Caco-2 (cell line): Measurements from ENCODE around the gene PXMP4. TPM values are rescaled to one million over a fixed set of nuclear protein-coding genes. Genes with fewer than 3 reads are reported as not detected.

Experiments
- BruUV-seq: library from RNA; stranded (reverse); fragments of 400-500 nt; replicated peaks from 2 replicates; lab custom pipeline; 2021; lab: Mats Ljungman, UMichigan
- CTCF ChIA-PET: fragments of 300-600 bp; sonication (Branson Sonifier 250); formaldehyde crosslinking; loops from one replicate; lab custom pipeline; 2022; ENCODE audit warnings: antibody characterized with exemption; lab: Charles Lee
- POLR2A ChIA-PET: fragments of 300-600 bp; sonication (Branson Sonifier 250); formaldehyde crosslinking; loops from one replicate; lab custom pipeline; 2022; ENCODE audit warnings: antibody characterized with exemption; lab: Charles Lee
- DNase-seq, 2 experiments: peaks; one replicate each; pipeline versions ENCODE4 v3.0.0 to v3.0.0-alpha.2; 2020 to 2022
- H3K27me3 ChIP-seq: replicated peaks from 2 replicates; pipeline ENCODE4 v1.6.0; 2011; ENCODE audit warnings: low read length; ENCODE audit not compliant: control insufficient read depth, insufficient read depth
- H3K36me3 ChIP-seq: 2 replicates; pipeline ENCODE4 v1.5.1; 2011; ENCODE audit warnings: low read length; ENCODE audit not compliant: control insufficient read depth, insufficient read depth
- H3K4me1 ChIP-seq: fragments of 250-450 bp; sonication (Bioruptor Pico); 2 replicates; pipeline ENCODE4 v1.5.1; 2020; ENCODE audit warnings: mild to moderate bottlenecking
- H3K4me3 ChIP-seq: 2 replicates; pipeline ENCODE4 v1.5.1; 2011; ENCODE audit warnings: low read depth, mild to moderate bottlenecking, control low read depth, low read length
- H3K9me3 ChIP-seq: fragments of 250-450 bp; sonication (Bioruptor Pico); 2 replicates; pipeline ENCODE4 v1.5.1; 2020; ENCODE audit warnings: mild to moderate bottlenecking, moderate library complexity
- H3K27ac Mint-ChIP-seq: one replicate; pipeline ENCODE4 v1.8.0; 2022; ENCODE audit warnings: mixed read lengths; ENCODE audit not compliant: unreplicated experiment
- H3K27me3 Mint-ChIP-seq: one replicate; pipeline ENCODE4 v1.8.0; 2022; ENCODE audit warnings: mixed read lengths; ENCODE audit not compliant: insufficient read depth, unreplicated experiment
- H3K36me3 Mint-ChIP-seq: one replicate; pipeline ENCODE4 v1.8.0; 2022; ENCODE audit warnings: mild to moderate bottlenecking, mixed read lengths; ENCODE audit not compliant: insufficient read depth, unreplicated experiment
- H3K4me1 Mint-ChIP-seq: one replicate; pipeline ENCODE4 v1.8.0; 2022; ENCODE audit warnings: low read depth, mixed read lengths; ENCODE audit not compliant: unreplicated experiment
- H3K4me3 Mint-ChIP-seq: one replicate; pipeline ENCODE4 v1.8.0; 2022; ENCODE audit warnings: mild to moderate bottlenecking, moderate library complexity, mixed read lengths; ENCODE audit not compliant: unreplicated experiment
- H3K9me3 Mint-ChIP-seq: one replicate; pipeline ENCODE4 v1.8.0; 2022; ENCODE audit warnings: mixed read lengths; ENCODE audit not compliant: unreplicated experiment
- intact Hi-C: fragments of 100-400 bp; cut with micrococcal nuclease; formaldehyde crosslinking; loops from one replicate; pipeline ENCODE4 v1.10.0; 2022; ENCODE audit not compliant: unreplicated experiment
- total RNA-seq: library from RNA; stranded (reverse); gene quantifications from 2 replicates; pipeline ENCODE4 v1.2.3, GENCODE V29; 2022
- TF ChIP-seq, protein P1 (sequence below), 2 experiments: fragments of 200-600 bp in 1 of 2; IDR thresholded peaks; 1 replicate in 1 of 2; 2 replicates in 1 of 2; pipeline versions ENCODE4 v1.5.1 to v1.8.0; 2011 to 2022; ENCODE audit warnings: antibody characterized with exemption in 1 of 2, control low read depth in 1 of 2, inconsistent platforms in 1 of 2, low read depth in 1 of 2, low read length in 1 of 2, mild to moderate bottlenecking in 1 of 2, moderate library complexity in 1 of 2; ENCODE audit not compliant: insufficient read depth in 1 of 2, severe bottlenecking in 1 of 2, unreplicated experiment in 1 of 2

PXMP4 gene
- total RNA-seq, 1 experiment from 2014 or later: 39.5 TPM

DNA sequence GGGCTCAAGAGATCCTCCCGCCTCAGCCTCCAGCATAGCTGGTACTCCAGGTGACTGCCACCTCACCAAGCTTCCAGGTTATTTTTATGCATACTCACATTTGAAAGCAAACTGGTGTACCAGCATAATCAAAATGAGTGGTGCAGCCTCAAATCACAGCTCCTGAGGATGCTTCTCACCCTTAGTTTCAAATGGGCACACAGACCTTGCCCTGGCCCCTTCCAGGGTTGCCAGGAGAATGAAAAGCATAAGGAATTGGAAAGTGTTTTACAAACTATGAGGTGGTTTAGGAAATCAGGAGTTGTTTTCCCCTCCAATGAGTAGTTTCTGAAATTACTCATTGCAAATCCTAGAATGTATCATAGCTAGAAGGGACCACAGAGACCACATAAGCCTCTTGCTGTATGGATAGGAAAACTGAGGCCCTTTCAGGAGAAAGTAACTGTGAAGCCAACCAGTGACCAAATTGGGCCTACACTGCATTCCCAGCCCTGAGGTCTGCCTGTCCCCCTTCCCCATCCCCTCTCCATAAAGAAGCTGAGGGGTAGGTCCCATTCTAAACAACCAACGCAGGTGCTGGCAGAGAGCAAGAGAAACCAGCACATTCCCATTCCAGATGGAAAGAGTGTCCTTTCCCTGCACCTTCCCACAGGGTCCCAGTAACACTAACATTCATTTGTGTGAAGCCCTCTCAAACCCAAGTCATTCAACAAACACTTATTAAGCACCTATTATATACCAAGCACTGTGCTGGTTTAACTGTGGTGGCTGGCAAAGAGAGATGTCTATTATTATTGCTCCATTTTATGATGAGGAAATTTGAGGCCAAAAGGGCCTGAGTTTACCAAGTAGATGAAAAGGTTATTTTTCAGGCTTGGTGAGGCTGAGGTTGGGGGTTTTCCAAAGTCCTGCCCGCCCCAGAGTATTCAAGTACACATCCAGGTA is 31.8 kb downstream of the PXMP4 start:
- Histone ChIP-seq H3K36me3 (no peaks in the 10 kb centered on the region), H3K4me1 (peaks cover 46% of the 10 kb centered on the region), H3K27me3 (no peaks in the 10 kb centered on the region), H3K9me3 (no peaks in the 10 kb centered on the region), H3K4me3 (no peak overlapping the region)
- TF ChIP-seq, protein P1, sequence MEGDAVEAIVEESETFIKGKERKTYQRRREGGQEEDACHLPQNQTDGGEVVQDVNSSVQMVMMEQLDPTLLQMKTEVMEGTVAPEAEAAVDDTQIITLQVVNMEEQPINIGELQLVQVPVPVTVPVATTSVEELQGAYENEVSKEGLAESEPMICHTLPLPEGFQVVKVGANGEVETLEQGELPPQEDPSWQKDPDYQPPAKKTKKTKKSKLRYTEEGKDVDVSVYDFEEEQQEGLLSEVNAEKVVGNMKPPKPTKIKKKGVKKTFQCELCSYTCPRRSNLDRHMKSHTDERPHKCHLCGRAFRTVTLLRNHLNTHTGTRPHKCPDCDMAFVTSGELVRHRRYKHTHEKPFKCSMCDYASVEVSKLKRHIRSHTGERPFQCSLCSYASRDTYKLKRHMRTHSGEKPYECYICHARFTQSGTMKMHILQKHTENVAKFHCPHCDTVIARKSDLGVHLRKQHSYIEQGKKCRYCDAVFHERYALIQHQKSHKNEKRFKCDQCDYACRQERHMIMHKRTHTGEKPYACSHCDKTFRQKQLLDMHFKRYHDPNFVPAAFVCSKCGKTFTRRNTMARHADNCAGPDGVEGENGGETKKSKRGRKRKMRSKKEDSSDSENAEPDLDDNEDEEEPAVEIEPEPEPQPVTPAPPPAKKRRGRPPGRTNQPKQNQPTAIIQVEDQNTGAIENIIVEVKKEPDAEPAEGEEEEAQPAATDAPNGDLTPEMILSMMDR (IDR thresholded peaks at IDR 0.05; ENCODE audit: insufficient read depth in 1 of 2, low read depth in 1 of 2, low read length in 1 of 2, severe bottlenecking in 1 of 2, unreplicated experiment in 1 of 2): no peak
- intact Hi-C loops: loop anchor here (2.0 to 5.0 kb wide), 3 partner anchors 21 to 304 kb away; partner anchors contain the start of genes ACTL10, CHMP4B and RALY
- Mint-ChIP-seq H3K27ac (peak overlapping the region; percentile 55), H3K36me3 (peaks cover 14% of the 10 kb centered on the region), H3K27me3 (no peaks in the 10 kb centered on the region), H3K4me3 (peak overlapping the region; percentile 27), H3K4me1 (peaks cover 48% of the 10 kb centered on the region), H3K9me3 (no peaks in the 10 kb centered on the region)
- POLR2A ChIA-PET: interaction anchor here (0.6 to 1.1 kb wide), 2 partner anchors 14 to 32 kb away, joined by 3 to 4 read pairs (median 3); partner anchors contain the start of gene PXMP4
- BruUV-seq: no TSS peak
- CTCF ChIA-PET: interaction anchor here (0.7 to 3.2 kb wide), 4 partner anchors 21 to 44 kb away, joined by 4 to 21 read pairs (median 6); partner anchors contain the start of gene ACTL10
- no peak for DNase-seq

DNA sequence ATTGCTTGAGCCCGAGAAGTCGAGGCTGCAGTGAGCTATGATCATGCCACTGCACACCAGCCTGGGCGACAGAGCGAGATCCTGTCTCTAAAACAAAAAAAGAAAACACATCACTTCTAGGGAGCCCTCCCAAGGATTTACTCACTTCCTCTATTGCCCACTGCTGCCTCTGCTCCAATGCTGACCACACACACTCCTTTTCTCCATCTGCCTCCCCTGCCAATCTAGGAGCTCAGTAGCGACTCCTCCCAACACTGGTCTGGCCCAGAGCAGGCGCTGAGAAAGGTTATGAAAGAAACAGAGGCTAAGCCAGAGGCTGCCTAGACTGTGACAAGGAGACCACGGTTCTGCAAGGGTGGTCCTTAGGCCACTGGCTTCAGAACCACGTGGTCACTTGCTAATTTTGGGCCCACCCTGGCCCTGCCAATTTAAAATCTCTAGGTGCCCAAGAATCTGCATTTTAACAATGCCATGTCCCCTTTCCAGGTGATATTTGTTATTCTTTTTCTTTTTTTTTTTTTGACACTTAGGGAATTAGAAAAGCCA is 32.7 kb downstream of the PXMP4 start:
- no peaks in the 10 kb centered on the region for H3K27me3 ChIP-seq
- intact Hi-C loops: loop anchor here (2.0 to 5.0 kb wide), 3 partner anchors 21 to 305 kb away; partner anchors contain the start of genes ACTL10, CHMP4B and RALY
- H3K36me3 ChIP-seq: no peaks in the 10 kb centered on the region
- H3K4me3 Mint-ChIP-seq: peak overlapping the region; percentile 68
- TF ChIP-seq, protein P1 (IDR thresholded peaks at IDR 0.05; ENCODE audit: insufficient read depth in 1 of 2, low read depth in 1 of 2, low read length in 1 of 2, severe bottlenecking in 1 of 2, unreplicated experiment in 1 of 2): no peak
- ChIA-PET POLR2A (no interaction called here), CTCF (interaction anchor here (1.0 to 3.2 kb wide), 2 partner anchors 20 to 41 kb away, joined by 6 to 21 read pairs; partner anchors contain the start of gene ACTL10)
- no peak for DNase-seq
- peaks cover 46% of the 10 kb centered on the region for H3K4me1 ChIP-seq
- no peaks in the 10 kb centered on the region for H3K9me3 Mint-ChIP-seq
- no TSS peak for BruUV-seq
- peaks cover 22% of the 10 kb centered on the region for H3K36me3 Mint-ChIP-seq
- peaks cover 51% of the 10 kb centered on the region for H3K4me1 Mint-ChIP-seq
- H3K9me3 ChIP-seq: no peaks in the 10 kb centered on the region
- no peak overlapping the region for H3K4me3 ChIP-seq
- H3K27me3 Mint-ChIP-seq: no peaks in the 10 kb centered on the region
- H3K27ac Mint-ChIP-seq: peak overlapping the region; percentile 55

DNA sequence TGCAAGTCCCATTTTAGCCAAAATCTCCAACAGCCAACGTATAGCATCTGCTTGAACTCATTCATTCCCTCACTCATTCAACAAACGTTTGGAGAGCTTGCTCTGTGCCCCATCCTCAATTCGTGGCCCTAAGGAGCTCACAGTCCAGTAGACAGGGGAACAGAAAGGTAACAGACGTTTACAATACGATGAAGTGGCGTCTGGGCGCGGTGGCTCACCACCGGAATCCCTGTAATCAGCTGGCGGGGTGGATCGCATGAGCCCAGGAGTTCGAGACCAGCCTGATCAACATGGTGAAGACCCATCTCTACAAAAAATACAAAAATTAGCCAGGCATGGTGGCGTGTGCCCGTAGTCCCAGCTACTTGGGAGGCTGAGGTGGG is 33.1 kb downstream of the PXMP4 start:
- POLR2A ChIA-PET: no interaction called here
- H3K27me3 ChIP-seq: no peaks in the 10 kb centered on the region
- Mint-ChIP-seq H3K9me3 (no peaks in the 10 kb centered on the region), H3K27ac (peak overlapping the region; percentile 55), H3K36me3 (peaks cover 27% of the 10 kb centered on the region), H3K27me3 (no peaks in the 10 kb centered on the region), H3K4me3 (peak overlapping the region; percentile 68), H3K4me1 (peaks cover 56% of the 10 kb centered on the region)
- no peak for DNase-seq
- peaks cover 46% of the 10 kb centered on the region for H3K4me1 ChIP-seq
- intact Hi-C loops: loop anchor here (1.0 to 5.0 kb wide), 6 partner anchors 13 to 305 kb away; partner anchors contain the start of genes ACTL10, CHMP4B, NECAB3 and PXMP4
- CTCF ChIA-PET: interaction anchor here (1.0 to 3.2 kb wide), 2 partner anchors 20 to 41 kb away, joined by 6 to 21 read pairs; partner anchors contain the start of gene ACTL10
- peak overlapping the region; percentile 19; the same call in 1 of the 2 replicates for H3K4me3 ChIP-seq
- TF ChIP-seq, protein P1 (IDR thresholded peaks at IDR 0.05; ENCODE audit: insufficient read depth in 1 of 2, low read depth in 1 of 2, low read length in 1 of 2, severe bottlenecking in 1 of 2, unreplicated experiment in 1 of 2): no peak
- BruUV-seq: TSS peak; percentile 86
- no peaks in the 10 kb centered on the region for H3K36me3 ChIP-seq
- no peaks in the 10 kb centered on the region for H3K9me3 ChIP-seq
